HT-29 (cell line): ENCODE results near the gene KIT. TPM values are rescaled to one million over a fixed set of nuclear protein-coding genes. Genes with fewer than 3 reads are reported as not detected.

Source experiments
- DNase-seq: peaks from one replicate; pipeline ENCODE4 v3.0.0-alpha.2; 2015; ENCODE audit warnings: low spot score
- total RNA-seq: library from RNA; depleted of rRNA; stranded (reverse); fragments of >200 nt; shearing (Covaris generic); gene quantifications from 2 replicates; pipeline ENCODE4 v1.2.3, GENCODE V29; 2014

Gene KIT
- total RNA-seq, 1 experiment from 2014 or later = not detected

GRCh38 chr4:54744487-54744886 lies 86.7 kb downstream of the KIT start:
- DNase-seq = no peak

DNA sequence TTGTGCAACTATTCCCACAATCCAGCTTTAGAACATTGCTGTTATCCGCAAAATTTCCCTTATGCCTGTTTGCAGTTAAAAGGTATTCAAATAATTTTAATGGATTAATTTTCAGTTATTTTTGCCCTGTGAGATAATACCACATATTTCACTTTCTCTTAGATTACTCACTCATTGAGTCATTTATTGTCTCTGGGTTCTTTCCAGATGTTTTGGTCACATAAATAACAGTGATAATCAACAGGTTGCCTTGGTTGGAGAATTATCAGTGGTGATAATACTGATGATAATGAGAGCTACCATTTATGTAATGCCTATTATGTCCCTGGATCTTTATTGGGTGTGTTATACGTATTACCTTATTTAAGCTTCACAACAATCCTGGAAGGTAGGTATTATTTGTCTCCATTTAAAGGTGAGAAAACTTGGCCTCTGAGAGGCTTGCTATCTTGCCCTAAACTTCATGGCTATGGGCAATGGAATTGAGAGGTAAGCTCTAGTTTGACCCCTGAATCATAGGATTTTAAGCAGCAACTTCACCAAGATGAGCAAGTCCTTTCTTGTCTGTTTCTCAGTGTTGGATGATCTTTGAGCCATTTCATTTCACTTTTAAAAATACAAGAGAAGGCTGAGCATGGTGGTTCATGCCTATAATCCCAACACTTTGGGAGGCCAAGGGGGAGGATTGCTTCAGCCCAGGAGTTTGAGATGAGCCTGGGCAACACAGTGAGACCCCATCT lies 87.4 kb downstream of the KIT start:
- DNase-seq = no peak

DNA sequence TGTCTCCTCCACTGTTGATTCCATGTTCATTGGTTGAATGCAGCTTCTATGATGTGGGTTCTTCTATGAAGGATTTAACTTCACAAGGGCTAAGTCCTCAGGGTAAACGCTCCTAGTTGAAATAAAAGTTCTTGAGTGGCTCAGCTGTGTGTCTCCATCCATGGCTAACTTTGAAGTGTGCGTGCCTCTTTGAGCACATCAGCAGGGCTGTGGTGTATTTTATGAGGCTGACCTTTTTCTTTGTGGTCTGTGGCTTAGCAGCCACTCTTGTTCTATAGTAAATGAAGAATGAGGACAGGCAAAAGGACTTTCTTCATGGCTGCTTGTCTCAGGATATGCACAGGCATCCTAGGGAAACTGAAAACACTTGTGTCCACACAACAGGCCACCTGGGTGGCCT lies 88.5 kb downstream of the KIT start:
- DNase-seq = no peak

- DNase-seq = no peak
Observed at GRCh38 chr4:54750341-54750740, 92.6 kb downstream of the KIT start.

- no peak for DNase-seq
Observed at GRCh38 chr4:54754394-54754793, 96.6 kb downstream of the KIT start.

- DNase-seq = no peak
Observed at GRCh38 chr4:54764476-54764875, 106.7 kb downstream of the KIT start.

DNA sequence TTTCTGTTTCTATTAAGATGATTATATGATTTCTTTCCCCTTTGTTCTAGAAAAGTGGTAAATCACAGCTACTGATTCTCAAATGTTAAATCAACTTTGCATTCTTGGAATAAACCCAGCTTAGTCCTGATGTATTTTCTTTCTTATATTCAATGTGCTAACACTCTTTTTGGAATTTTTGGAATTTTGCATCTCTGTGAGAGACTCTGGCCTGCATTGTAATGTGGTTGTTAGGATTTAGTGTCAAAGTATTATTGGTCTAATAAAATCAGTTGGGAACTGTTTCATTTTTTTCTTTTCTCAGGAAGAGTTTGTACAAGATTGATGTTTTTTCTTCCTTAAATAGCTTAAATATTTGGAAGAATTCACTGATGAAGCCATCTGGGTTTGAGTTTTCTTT lies 109.6 kb downstream of the KIT start:
- DNase-seq = no peak

- DNase-seq = no peak
Observed at GRCh38 chr4:54773022-54773421, 115.3 kb downstream of the KIT start.

GRCh38 chr4:54779036-54779435 lies 121.3 kb downstream of the KIT start:
- no peak for DNase-seq

DNA sequence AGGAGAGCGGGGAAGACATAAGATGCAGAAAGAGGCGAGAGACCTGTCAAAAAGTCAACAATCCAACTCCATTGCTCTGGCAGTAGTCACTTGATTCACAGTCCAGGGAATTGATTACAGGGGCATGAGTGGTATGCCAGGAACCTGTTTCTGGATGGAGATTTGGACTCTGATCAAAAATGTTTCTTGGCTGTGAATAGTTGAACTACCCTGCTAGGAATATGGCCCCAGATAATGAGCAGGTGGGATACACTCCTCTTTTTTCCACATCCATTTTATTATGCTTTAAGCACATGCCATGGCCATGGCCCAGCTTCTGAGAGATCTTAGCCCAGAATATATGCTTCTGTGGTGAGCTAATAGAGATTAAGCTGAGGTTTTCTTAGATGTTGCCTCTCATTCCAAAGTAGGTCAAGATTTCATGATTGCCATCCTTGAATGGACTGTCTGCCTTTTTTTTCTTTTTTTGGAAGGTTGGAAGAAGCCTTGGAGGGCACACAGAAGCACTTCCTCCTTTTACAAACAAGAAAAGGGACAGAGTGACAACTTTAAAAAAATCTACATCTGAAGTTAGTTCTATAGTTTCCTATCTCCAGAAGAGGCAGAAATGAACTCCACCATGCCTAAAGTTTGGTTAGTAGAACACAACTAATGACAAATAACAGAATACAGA lies 121.9 kb downstream of the KIT start:
- DNase-seq = no peak

DNA sequence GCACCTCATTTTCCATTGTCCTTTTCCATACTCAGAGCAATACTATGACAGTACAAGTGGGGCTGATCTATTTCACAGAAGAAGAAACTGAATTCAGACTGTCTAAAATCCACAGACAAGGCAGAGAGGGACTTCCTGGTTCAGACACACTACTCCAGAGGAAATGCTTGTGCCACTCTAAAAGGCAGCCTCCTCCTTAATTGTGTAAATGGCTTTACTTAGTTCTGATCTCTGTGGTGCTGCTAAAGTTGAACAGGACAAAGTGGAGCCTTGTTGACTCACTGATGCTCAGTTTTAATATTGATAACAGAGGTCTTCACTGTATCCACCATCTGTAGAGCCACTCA lies 122.4 kb downstream of the KIT start:
- no peak for DNase-seq

GRCh38 chr4:54781756-54782155 lies 124.0 kb downstream of the KIT start:
- DNase-seq = no peak

DNA sequence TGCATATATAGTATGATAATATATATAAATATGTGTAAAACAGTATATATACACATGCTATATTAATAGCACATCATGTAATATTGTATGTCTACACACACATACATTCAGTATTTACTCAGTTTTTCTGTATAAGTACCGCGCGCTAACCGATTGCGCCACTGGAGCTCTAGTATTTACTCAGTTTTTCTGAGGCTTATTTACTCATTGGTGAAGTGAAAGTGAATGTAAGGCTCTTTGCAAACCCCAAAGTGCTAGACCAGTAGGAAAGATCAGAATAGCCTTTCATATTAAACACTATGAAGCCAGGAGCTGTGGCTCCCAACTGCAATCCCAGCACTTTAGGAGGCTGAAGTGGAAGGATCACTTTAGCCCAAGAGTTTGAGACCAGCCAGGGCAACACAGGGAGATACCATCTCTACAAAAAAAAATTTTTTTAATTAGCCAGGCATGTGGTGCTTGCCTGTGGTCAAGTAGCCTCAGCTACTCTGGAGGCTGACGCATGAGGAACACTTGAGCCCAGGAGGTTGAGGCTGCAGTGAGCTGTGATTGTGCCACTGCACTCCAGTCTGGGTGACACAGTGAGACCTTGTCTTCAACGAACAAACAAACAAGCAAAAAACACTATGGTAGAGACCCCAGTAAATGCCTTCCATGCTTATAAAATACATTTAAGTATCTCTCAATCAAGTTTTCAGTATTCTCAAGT lies 125.8 kb downstream of the KIT start:
- no peak for DNase-seq

DNA sequence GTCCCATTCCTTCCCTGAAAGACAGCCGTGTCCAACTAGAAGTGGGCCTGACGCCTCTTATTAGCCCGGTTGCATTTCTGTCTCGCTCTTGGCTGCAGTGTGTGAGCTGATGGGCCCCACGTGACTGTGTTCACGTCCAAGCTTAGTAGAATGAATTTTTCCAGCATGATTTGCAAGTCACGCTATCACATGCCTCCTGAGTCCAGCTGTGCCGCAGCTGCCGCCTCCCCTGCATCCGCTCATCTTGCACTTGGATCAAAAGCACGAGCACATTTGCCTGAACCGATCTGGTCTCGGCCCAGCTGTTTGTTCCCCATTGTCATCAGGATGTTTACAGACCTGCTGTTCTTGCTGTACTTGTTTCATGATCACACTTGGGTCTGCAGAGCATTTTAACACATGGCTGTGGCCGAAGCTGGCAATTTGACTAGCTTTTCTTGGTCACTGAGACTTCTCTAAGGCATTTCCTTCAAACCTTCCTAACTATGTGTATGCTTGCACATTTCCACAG lies 126.5 kb downstream of the KIT start:
- DNase-seq = no peak
